VCaP (cell line): ENCODE measurements around the gene PSMB7.

Experiments used
- H3K27ac ChIP-seq: fragments of 450-650 bp; 2 replicates; pipeline ENCODE4 v1.5.1; 2017
- CTCF ChIP-seq: fragments of 450-650 bp; conservative IDR thresholded peaks from 2 replicates; pipeline ENCODE4 v1.5.1; 2017; ENCODE audit warnings: mild to moderate bottlenecking, moderate library complexity

Gene PSMB7

GRCh38 chr9:124346347-124347163 is 68.7 kb downstream of the PSMB7 start:
- no peak for TF ChIP-seq CTCF
- H3K27ac ChIP-seq, result no peak overlapping the region

- H3K27ac ChIP-seq, result no peak overlapping the region
- no peak for TF ChIP-seq CTCF
Observed at GRCh38 chr9:124345751-124346281, 69.4 kb downstream of the PSMB7 start.

GRCh38 chr9:124345063-124345462 is 70.2 kb downstream of the PSMB7 start:
- TF ChIP-seq CTCF, result no peak
- H3K27ac ChIP-seq, result no peak overlapping the region

- H3K27ac ChIP-seq, result no peak overlapping the region
- TF ChIP-seq CTCF, result no peak
Observed at GRCh38 chr9:124344291-124345050, 70.8 kb downstream of the PSMB7 start.

- no peak for TF ChIP-seq CTCF
- H3K27ac ChIP-seq, result no peak overlapping the region
Observed at GRCh38 chr9:124343533-124344290, 71.5 kb downstream of the PSMB7 start.

GRCh38 chr9:124342776-124343485 is 72.3 kb downstream of the PSMB7 start:
- H3K27ac ChIP-seq, result no peak overlapping the region
- TF ChIP-seq CTCF, result no peak
